ENCODE results near the gene ACP7.
A peak's percentile ranks its signal among the peaks of the same experiment; 100 is the strongest.
"Not testable (repeated sequence)": the region's sequence is repeated elsewhere in the genome, so short reads cannot be mapped to it uniquely, and the experiment has no call there.

The ACP7 gene

GRCh38 chr19:39078436-39079200 is 5.5 kb upstream of the ACP7 start:
- no peak for DNase-seq

- no peak for DNase-seq
These were observed 3.7 kb upstream of the ACP7 start for GRCh38 chr19:39080431-39080830.

GRCh38 chr19:39082167-39082566 is 2.0 kb upstream of the ACP7 start:
- DNase-seq, result no peak

- no peak for DNase-seq
These were observed 1.2 kb upstream of the ACP7 start for GRCh38 chr19:39082745-39083598.

GRCh38 chr19:39083599-39083982 is 577 bp upstream of the ACP7 start:
- DNase-seq, result peak; percentile 53

- DNase-seq, result no peak
These were observed 538 bp downstream of the ACP7 start for GRCh38 chr19:39084732-39085080.

- DNase-seq, result no peak
These were observed 1.2 kb downstream of the ACP7 start for GRCh38 chr19:39085392-39085791.

GRCh38 chr19:39086386-39086785 is 2.2 kb downstream of the ACP7 start:
- DNase-seq, result no peak

- DNase-seq, result no peak
These were observed 3.9 kb downstream of the ACP7 start for GRCh38 chr19:39087907-39088686.

GRCh38 chr19:39090016-39090415 is 5.8 kb downstream of the ACP7 start:
- DNase-seq, result not testable (repeated sequence)

GRCh38 chr19:39090881-39091280 is 6.7 kb downstream of the ACP7 start:
- no peak for DNase-seq

GRCh38 chr19:39095799-39096540 is 11.8 kb downstream of the ACP7 start:
- DNase-seq, result not testable (repeated sequence)

GRCh38 chr19:39097299-39097698 is 13.1 kb downstream of the ACP7 start:
- no peak for DNase-seq

- no peak for DNase-seq
These were observed 13.6 kb downstream of the ACP7 start for GRCh38 chr19:39097721-39098120.

GRCh38 chr19:39098365-39099269 is 14.4 kb downstream of the ACP7 start:
- no peak for DNase-seq

GRCh38 chr19:39099341-39099740 is 15.2 kb downstream of the ACP7 start:
- DNase-seq, result no peak

- DNase-seq, result no peak
These were observed 16.5 kb downstream of the ACP7 start for GRCh38 chr19:39100500-39101166.

- no peak for DNase-seq
These were observed 19.0 kb downstream of the ACP7 start for GRCh38 chr19:39103151-39103550.

GRCh38 chr19:39104186-39104596 is 20.0 kb downstream of the ACP7 start:
- DNase-seq, result no peak

- no peak for DNase-seq
These were observed 22.0 kb downstream of the ACP7 start for GRCh38 chr19:39106194-39106593.

- DNase-seq, result no peak
These were observed 25.5 kb downstream of the ACP7 start for GRCh38 chr19:39109641-39110040.
